H9 (cell line): Measurements from ENCODE around the gene LENG1. TPM values are rescaled to one million over a fixed set of nuclear protein-coding genes. Genes with fewer than 3 reads are reported as not detected.

ENCODE experiments used
- DNase-seq: peaks from one replicate; pipeline ENCODE4 v3.0.0-alpha.2; 2017
- H2AFZ ChIP-seq: one replicate; pipeline ENCODE4 v1.6.1; 2013; ENCODE audit warnings: mild to moderate bottlenecking, low read length, control low read depth, moderate library complexity
- H2AK5ac ChIP-seq: 2 replicates; pipeline ENCODE4 v1.6.1; 2013; ENCODE audit warnings: low read length, control low read depth, mixed read lengths; ENCODE audit not compliant: insufficient read length
- H2BK120ac ChIP-seq: one replicate; pipeline ENCODE4 v1.6.1; 2013; ENCODE audit warnings: low read depth, mild to moderate bottlenecking, low read length, control low read depth, inconsistent platforms; ENCODE audit not compliant: poor library complexity, severe bottlenecking
- H2BK12ac ChIP-seq: 2 replicates; pipeline ENCODE4 v1.6.1; 2013; ENCODE audit warnings: low read length, control low read depth, mixed read lengths, low read depth; ENCODE audit not compliant: insufficient read length
- H2BK15ac ChIP-seq: 2 replicates; pipeline ENCODE4 v1.6.1; 2013; ENCODE audit warnings: low read depth, low read length, control low read depth
- H2BK20ac ChIP-seq: one replicate; pipeline ENCODE4 v1.6.1; 2013; ENCODE audit warnings: low read depth, mild to moderate bottlenecking, low read length, control low read depth, inconsistent platforms; ENCODE audit not compliant: poor library complexity, severe bottlenecking
- H2BK5ac ChIP-seq: 2 replicates; pipeline ENCODE4 v1.6.1; 2013; ENCODE audit warnings: low read length, control low read depth, mixed read lengths; ENCODE audit not compliant: insufficient read length
- H3K14ac ChIP-seq: 2 replicates; pipeline ENCODE4 v1.6.1; 2013; ENCODE audit warnings: low read length, control low read depth; ENCODE audit not compliant: insufficient read depth
- H3K18ac ChIP-seq: 2 replicates; pipeline ENCODE4 v1.6.1; 2013; ENCODE audit warnings: low read depth, mild to moderate bottlenecking, mixed read lengths, low read length, control low read depth; ENCODE audit not compliant: insufficient read length
- H3K23ac ChIP-seq: 2 replicates; pipeline ENCODE4 v1.6.1; 2013; ENCODE audit warnings: low read length, control low read depth, mixed read lengths, low read depth; ENCODE audit not compliant: insufficient read length
- H3K23me2 ChIP-seq: 2 replicates; pipeline ENCODE4 v1.6.1; 2013; ENCODE audit warnings: low read depth, mild to moderate bottlenecking, mixed read lengths, low read length, control low read depth; ENCODE audit not compliant: insufficient read length, poor library complexity, severe bottlenecking
- H3K27ac ChIP-seq: 2 replicates; pipeline ENCODE4 v1.5.1; 2013; ENCODE audit warnings: low read length, control low read depth, mixed read lengths, low read depth; ENCODE audit not compliant: insufficient read length
- H3K27me3 ChIP-seq: 2 replicates; pipeline ENCODE4 v1.6.1; 2013; ENCODE audit warnings: low read length, control low read depth, inconsistent platforms; ENCODE audit not compliant: insufficient read depth
- H3K4ac ChIP-seq: 2 replicates; pipeline ENCODE4 v1.6.1; 2013; ENCODE audit warnings: low read depth, mild to moderate bottlenecking, control low read depth, inconsistent platforms, low read length, moderate library complexity
- H3K4me1 ChIP-seq: 2 replicates; pipeline ENCODE4 v1.6.1; 2013; ENCODE audit warnings: low read length, control low read depth, inconsistent platforms; ENCODE audit not compliant: insufficient read depth
- H3K4me2 ChIP-seq: 2 replicates; pipeline ENCODE4 v1.6.1; 2013; ENCODE audit warnings: low read length, control low read depth, mixed read lengths; ENCODE audit not compliant: insufficient read length, insufficient read depth
- H3K56ac ChIP-seq: 2 replicates; pipeline ENCODE4 v1.6.1; 2013; ENCODE audit warnings: low read depth, mild to moderate bottlenecking, mixed read lengths, low read length, control low read depth; ENCODE audit not compliant: insufficient read length
- H3K79me1 ChIP-seq: 2 replicates; pipeline ENCODE4 v1.6.1; 2013; ENCODE audit warnings: low read depth, mild to moderate bottlenecking, moderate library complexity, low read length, control low read depth, inconsistent platforms; ENCODE audit not compliant: insufficient read depth, poor library complexity, severe bottlenecking
- H3K79me2 ChIP-seq: 2 replicates; pipeline ENCODE4 v1.6.1; 2013; ENCODE audit warnings: low read length, control low read depth, inconsistent platforms; ENCODE audit not compliant: insufficient read depth
- H3K9ac ChIP-seq: 2 replicates; pipeline ENCODE4 v1.6.1; 2013; ENCODE audit warnings: low read length, control low read depth, mixed read lengths; ENCODE audit not compliant: insufficient read length; ENCODE audit errors: extremely low read depth
- H3K9me3 ChIP-seq: one replicate; pipeline ENCODE4 v1.6.1; 2013; ENCODE audit warnings: low read depth, low read length, inconsistent platforms; ENCODE audit not compliant: control insufficient read depth
- H3T11ph ChIP-seq: one replicate; pipeline ENCODE4 v1.6.1; 2013; ENCODE audit warnings: mild to moderate bottlenecking, low read length, control low read depth, inconsistent platforms
- H4K20me1 ChIP-seq: one replicate; pipeline ENCODE4 v1.6.1; 2013; ENCODE audit not compliant: control insufficient read depth, insufficient read length, insufficient read depth
- H4K5ac ChIP-seq: 2 replicates; pipeline ENCODE4 v1.6.1; 2013; ENCODE audit warnings: low read depth, mild to moderate bottlenecking, mixed read lengths, low read length, control low read depth; ENCODE audit not compliant: insufficient read length
- H4K8ac ChIP-seq: replicated peaks from 2 replicates; pipeline ENCODE4 v1.6.1; 2013; ENCODE audit warnings: low read length, control low read depth, mixed read lengths, low read depth; ENCODE audit not compliant: insufficient read length
- H4K91ac ChIP-seq: 2 replicates; pipeline ENCODE4 v1.6.1; 2013; ENCODE audit warnings: low read depth, mild to moderate bottlenecking, moderate library complexity, mixed read lengths, low read length, control low read depth; ENCODE audit not compliant: insufficient read length
- H3K27ac Mint-ChIP-seq, 3 experiments: 2 replicates in 2 of 3; 3 replicates in 1 of 3; pipeline ENCODE4 v1.8.0; 2020 to 2021; ENCODE audit warnings: mixed read lengths in 3 of 3, mild to moderate bottlenecking in 1 of 3, moderate library complexity in 1 of 3
- H3K27me3 Mint-ChIP-seq: 2 replicates; pipeline ENCODE4 v1.8.0; 2021; ENCODE audit warnings: low read depth, mild to moderate bottlenecking, moderate library complexity, mixed read lengths
- H3K36me3 Mint-ChIP-seq, 3 experiments: 2 replicates in 2 of 3; 3 replicates in 1 of 3; pipeline ENCODE4 v1.8.0; 2020 to 2021; ENCODE audit warnings: low read depth in 3 of 3, mixed read lengths in 3 of 3; ENCODE audit not compliant: insufficient read depth in 1 of 3
- H3K4me1 Mint-ChIP-seq, 2 experiments: 2 replicates each; pipeline ENCODE4 v1.8.0; 2020; ENCODE audit warnings: mixed read lengths in 2 of 2
- H3K4me3 Mint-ChIP-seq, 2 experiments: 2 replicates in 1 of 2; 3 replicates in 1 of 2; pipeline ENCODE4 v1.8.0; 2020 to 2021; ENCODE audit warnings: mild to moderate bottlenecking in 2 of 2, mixed read lengths in 2 of 2, moderate library complexity in 1 of 2
- H3K9me3 Mint-ChIP-seq, 2 experiments: 2 replicates in 1 of 2; 3 replicates in 1 of 2; pipeline ENCODE4 v1.8.0; 2020; ENCODE audit warnings: mild to moderate bottlenecking in 2 of 2, mixed read lengths in 2 of 2, moderate library complexity in 1 of 2
- CTCF ChIP-seq: fragments of 200-600 bp; sonication (generic); conservative IDR thresholded peaks from 3 replicates; pipeline ENCODE4 v1.8.0; 2021; ENCODE audit warnings: antibody characterized with exemption, mild to moderate bottlenecking
- WGBS: extraction: QIAGEN DNeasy Blood & Tissue Kit; methylation state at CpG from one replicate; pipeline ENCODE4 v1.1.7; 2013; ENCODE audit warnings: missing lambda C conversion rate, low lambda C conversion rate, mixed read lengths; ENCODE audit not compliant: insufficient read length; ENCODE audit errors: extremely low coverage; 5-methylcytosine and 5-hydroxymethylcytosine counted together
- total RNA-seq: library from RNA; stranded (reverse); gene quantifications from 2 replicates; pipeline ENCODE4 v1.2.1, GENCODE V29; 2021

LENG1 gene
- total RNA-seq, 1 experiment from 2014 or later = 7.1 TPM

- H3K27me3 ChIP-seq = no peaks in the 10 kb centered on the region
- H4K8ac ChIP-seq = peak overlapping the region; percentile 52
- H3K4ac ChIP-seq = peak overlapping the region; percentile 30; the same call in 1 of the 2 replicates
- Mint-ChIP-seq H3K27ac (no peak overlapping the region), H3K4me1 (peaks cover 13% of the 10 kb centered on the region in 2 experiments), H3K4me3 (no peak overlapping the region), H3K9me3 (peaks cover 11 to 12% of the 10 kb centered on the region in 2 experiments), H3K36me3 (peaks cover 19 to 47% (median 31%) of the 10 kb centered on the region in 3 experiments), H3K27me3 (peaks cover 1% of the 10 kb centered on the region; the same call in 1 of the 2 replicates)
- peak overlapping the region; percentile 1 for H2BK12ac ChIP-seq
- DNase-seq = peak; percentile 92
- no peak for TF ChIP-seq CTCF
- no peak overlapping the region for H3K18ac ChIP-seq
- H3K56ac ChIP-seq = peak overlapping the region; percentile 38
- H4K5ac ChIP-seq = peak overlapping the region; percentile 18
- peaks cover 4% of the 10 kb centered on the region for H3K79me1 ChIP-seq
- H3K27ac ChIP-seq = peak overlapping the region; percentile 2
- no peak overlapping the region for H3K4me2 ChIP-seq
- H3K23me2 ChIP-seq = peaks cover 15% of the 10 kb centered on the region
- H3K4me1 ChIP-seq = no peaks in the 10 kb centered on the region
- H3K23ac ChIP-seq = no peak overlapping the region
- no peak overlapping the region for H2BK20ac ChIP-seq
- peak overlapping the region; percentile 2 for H2BK15ac ChIP-seq
- no peak overlapping the region for H2AFZ ChIP-seq
- WGBS = no CpG with 5 or more reads among the region's 10 CpGs
- peaks cover 3% of the 10 kb centered on the region for H4K20me1 ChIP-seq
- H4K91ac ChIP-seq = peak overlapping the region; percentile 23
- H3K9me3 ChIP-seq = peaks cover 4% of the 10 kb centered on the region
- H3K14ac ChIP-seq = no peak overlapping the region
- no peak overlapping the region for H2BK120ac ChIP-seq
- no peak overlapping the region for H3T11ph ChIP-seq
- H3K79me2 ChIP-seq = peaks cover 1% of the 10 kb centered on the region; the same call in 1 of the 2 replicates
- H2AK5ac ChIP-seq = peak overlapping the region; percentile 2
- H3K9ac ChIP-seq = no peak overlapping the region
- H2BK5ac ChIP-seq = peak overlapping the region; percentile 6
These were observed 26.1 kb downstream of the LENG1 start for GRCh38 chr19:54133312-54133956.
